SIG-M5 treated with dmso at 0.1 percent for 504 hours (cell line): ENCODE data around the gene NECTIN3.
A peak's percentile ranks its signal among the peaks of the same experiment; 100 is the strongest.

Experiments
- DNase-seq: peaks from one replicate; lab custom pipeline; 2025; ENCODE audit not compliant: unreplicated experiment; lab: John Stamatoyannopoulos, UW

The NECTIN3 gene

DNA sequence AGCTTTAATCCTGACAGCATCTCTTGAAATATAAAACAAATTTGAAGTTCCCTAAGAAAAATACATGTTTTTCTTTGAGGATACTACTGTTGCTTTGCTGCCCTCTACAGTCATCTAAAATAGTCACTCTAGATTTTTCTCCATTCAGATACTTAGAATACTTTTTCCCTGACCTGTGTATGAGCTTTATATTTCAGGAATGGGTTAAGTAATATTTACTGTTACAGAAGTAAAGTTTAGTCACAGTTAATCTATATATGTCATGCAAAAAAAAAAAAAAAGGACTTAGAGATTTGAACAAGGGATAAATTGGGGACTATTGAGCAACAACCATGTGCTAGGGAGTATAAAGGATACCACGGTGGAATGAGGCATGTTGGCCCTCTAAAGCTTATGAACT is 8.8 kb downstream of the NECTIN3 start:
- peak; percentile 58 for DNase-seq

- no peak for DNase-seq
These were observed 9.5 kb downstream of the NECTIN3 start for GRCh38 chr3:111081008-111081545.

- no peak for DNase-seq
These were observed 13.3 kb downstream of the NECTIN3 start for GRCh38 chr3:111084911-111085310.

- no peak for DNase-seq
These were observed 16.4 kb downstream of the NECTIN3 start for GRCh38 chr3:111087924-111088469.

GRCh38 chr3:111096487-111097209 is 25.0 kb downstream of the NECTIN3 start:
- no peak for DNase-seq

GRCh38 chr3:111103807-111104206 is 32.2 kb downstream of the NECTIN3 start:
- DNase-seq, result no peak

DNA sequence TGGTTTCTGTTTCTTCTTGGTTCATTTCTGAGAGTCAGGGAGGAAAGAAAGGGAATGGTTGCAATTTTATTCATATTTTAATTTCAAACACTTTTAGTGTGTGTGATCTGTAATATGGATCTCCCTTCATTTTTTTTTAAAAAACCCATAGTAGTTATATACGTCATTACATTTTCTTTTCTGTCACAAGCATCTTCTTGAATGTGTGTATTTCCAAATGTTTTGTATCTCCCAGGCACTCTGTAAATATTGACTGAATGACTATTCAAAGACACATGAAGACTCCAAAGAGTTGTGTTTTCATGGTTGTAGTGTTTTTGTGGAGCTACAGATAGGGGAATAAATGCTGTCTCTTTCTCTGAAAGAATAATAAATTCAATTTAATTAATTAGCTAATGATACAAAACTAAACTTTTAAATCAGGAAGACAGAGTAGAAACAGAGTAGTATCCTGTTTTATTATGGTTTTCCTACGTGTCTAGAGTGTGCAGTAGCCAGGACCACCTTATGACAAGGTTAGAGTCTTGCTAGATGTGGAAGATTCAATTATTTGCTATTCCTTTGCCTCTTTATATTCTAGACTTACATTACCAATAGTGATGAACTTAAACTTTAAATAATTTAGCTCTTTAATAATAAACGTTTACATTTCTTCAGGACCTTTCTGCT is 35.5 kb downstream of the NECTIN3 start:
- DNase-seq, result peak; percentile 1

DNA sequence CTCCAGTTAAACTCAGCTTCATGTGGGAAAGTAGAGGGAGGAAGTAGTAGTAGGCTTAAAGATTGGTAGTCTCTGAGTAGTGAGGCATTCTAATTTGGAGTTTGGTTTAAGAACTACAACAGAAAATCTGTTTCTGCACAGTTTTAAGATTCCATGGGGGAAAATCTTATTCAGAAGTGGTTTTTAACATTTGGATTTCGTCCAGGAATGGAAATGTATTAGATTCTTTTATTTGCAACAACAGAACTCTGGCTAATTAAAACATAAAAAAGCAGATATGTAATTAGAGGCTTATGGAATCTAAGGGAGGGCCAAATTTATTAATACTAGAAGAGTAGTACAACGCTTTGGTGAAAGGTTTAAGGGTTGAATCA is 36.0 kb downstream of the NECTIN3 start:
- DNase-seq, result no peak

- DNase-seq, result no peak
These were observed 41.3 kb downstream of the NECTIN3 start for GRCh38 chr3:111112913-111113312.

DNA sequence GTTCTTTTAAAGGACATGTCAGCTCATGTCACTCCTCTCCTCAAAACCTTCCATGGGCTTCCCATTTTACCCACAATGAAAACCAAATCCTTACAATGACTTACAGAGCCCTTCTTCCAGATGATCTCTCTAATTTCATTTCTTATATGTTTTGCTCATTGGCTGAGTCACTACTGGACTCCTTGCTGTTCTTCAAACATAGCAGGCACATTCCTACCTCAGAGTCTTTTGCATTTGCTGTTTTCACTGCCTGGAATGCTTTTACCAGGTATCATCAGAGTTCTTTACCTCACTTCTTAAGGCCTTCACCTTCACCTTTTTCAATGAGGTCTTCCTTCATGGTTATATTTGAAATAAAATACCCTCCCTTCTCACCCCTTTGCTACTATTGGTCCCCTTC is 57.3 kb downstream of the NECTIN3 start:
- DNase-seq, result no peak

- no peak for DNase-seq
These were observed 59.2 kb downstream of the NECTIN3 start for GRCh38 chr3:111130827-111131226.

DNA sequence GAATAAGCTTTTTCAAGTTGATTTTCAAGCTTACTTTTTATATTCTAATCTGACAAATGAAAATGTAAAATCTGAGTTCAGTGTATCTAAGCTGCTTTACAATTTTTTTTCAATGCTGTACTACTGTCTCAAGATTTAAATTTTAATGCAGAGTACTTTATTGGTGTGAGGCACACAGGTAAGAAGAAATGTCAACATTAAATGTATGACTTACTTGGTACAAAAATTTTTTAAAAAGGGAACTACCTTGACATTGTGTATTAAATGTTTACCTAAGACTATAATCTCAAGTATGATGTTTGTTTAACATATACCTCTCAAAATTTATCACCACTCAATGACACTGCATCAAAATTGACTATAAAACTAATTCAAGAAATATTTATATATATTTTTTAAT is 62.7 kb downstream of the NECTIN3 start:
- peak; percentile 28 for DNase-seq

DNA sequence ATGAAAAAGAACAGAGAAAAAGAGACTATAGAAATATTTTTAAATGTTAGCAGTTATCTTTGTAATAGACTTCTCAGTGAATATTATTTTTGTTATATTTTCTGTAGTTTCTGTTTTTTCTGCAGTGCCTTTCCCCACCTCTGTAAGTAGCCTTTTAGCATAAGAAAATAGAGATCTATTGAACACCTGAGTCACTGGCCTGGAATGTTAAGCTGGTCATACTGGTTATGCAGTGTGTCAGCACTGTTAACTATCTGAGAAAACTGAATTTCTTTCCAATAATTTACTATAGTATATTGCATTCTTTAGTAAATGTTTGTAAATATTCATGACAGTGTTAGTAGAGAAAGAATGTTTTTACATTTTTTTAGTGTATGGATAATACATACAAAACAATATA is 79.8 kb downstream of the NECTIN3 start:
- DNase-seq, result peak; percentile 11

DNA sequence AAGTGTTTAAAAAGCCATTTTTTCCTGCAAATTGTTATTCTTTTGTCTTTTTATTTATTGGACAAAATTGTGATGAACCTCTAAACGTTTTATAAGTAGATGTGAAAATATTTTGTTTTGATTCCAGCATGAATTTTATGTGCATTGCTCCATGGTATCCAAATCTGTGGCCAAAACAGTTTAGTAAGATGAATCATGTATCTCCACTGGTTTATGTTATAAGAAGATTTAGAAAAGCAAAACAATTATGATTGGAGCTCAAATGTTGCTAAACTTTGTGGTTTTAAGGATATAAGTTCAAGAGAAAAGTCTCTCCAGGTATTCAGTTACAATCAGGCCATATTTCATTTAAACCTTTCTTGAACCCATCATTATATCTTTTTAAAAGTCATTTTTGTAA is 80.9 kb downstream of the NECTIN3 start:
- no peak for DNase-seq

DNA sequence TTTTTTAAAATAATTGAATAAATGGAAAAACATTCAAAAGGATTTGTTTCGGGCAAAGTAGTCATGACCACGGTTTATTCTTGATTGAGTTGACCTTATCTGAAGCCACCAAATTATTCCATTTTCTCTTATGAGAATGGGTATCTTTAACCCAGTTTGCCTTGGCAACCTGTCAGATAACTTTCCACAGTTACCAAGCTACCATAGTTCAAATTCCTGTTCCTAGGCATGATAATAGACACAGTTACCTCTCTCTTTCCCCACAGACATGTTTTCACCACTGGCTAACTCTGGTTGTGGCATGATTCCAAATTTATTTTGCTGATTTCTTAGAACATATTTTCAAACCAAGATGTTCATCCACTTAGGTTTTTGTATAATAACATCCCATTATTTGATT is 84.9 kb downstream of the NECTIN3 start:
- DNase-seq, result no peak

- DNase-seq, result no peak
These were observed 87.8 kb downstream of the NECTIN3 start for GRCh38 chr3:111159391-111159790.

- DNase-seq, result no peak
These were observed 93.0 kb downstream of the NECTIN3 start for GRCh38 chr3:111164621-111165020.

DNA sequence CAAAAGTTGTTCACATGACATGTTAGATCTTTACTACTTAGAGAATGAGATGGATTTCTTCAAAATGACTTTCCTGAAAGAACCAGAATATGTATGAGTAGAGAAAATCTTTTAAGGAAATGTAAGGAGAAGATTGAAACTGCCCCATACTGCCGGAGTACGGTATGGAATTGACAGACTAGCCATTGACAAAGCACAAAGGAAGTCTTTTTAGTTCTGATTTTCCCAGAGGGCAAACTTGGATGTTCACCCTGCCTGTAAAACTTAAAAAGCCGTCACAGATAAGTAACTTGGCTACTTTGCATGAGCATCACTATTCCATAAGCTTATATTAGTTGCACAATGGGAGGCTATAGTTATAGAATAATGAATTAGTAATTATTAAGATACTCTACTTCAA is 93.8 kb downstream of the NECTIN3 start:
- DNase-seq, result no peak

GRCh38 chr3:111173328-111173900 is 101.8 kb downstream of the NECTIN3 start:
- DNase-seq, result no peak

- no peak for DNase-seq
These were observed 102.3 kb downstream of the NECTIN3 start for GRCh38 chr3:111173906-111174305.

GRCh38 chr3:111190518-111190917 is 118.9 kb downstream of the NECTIN3 start:
- no peak for DNase-seq

GRCh38 chr3:111193472-111193871 is 121.9 kb downstream of the NECTIN3 start:
- no peak for DNase-seq
